C4-2B (cell line): ENCODE data around the gene SHROOM3.

Experiments
- H3K27ac ChIP-seq: fragments of 450-650 bp; 2 replicates; pipeline ENCODE4 v1.5.1; 2017
- CTCF ChIP-seq: fragments of 450-650 bp; conservative IDR thresholded peaks from 2 replicates; pipeline ENCODE4 v1.5.1; 2017; ENCODE audit warnings: mild to moderate bottlenecking
- ZFX ChIP-seq: fragments of 450-650 bp; IDR thresholded peaks from 2 replicates; pipeline ENCODE4 v1.6.1; 2017

SHROOM3 gene

GRCh38 chr4:76680952-76681351 lies 245.9 kb downstream of the SHROOM3 start:
- TF ChIP-seq ZFX (no peak), CTCF (no peak; the same call in 1 of the 2 replicates)

GRCh38 chr4:76681996-76682395 lies 247.0 kb downstream of the SHROOM3 start:
- TF ChIP-seq CTCF (no peak), ZFX (no peak)
- H3K27ac ChIP-seq: no peak overlapping the region

More at GRCh38 chr4:76680952-76681351, 245.9 kb downstream of the SHROOM3 start:
- H3K27ac ChIP-seq: no peak overlapping the region

- TF ChIP-seq ZFX (no peak), CTCF (no peak)
Observed at GRCh38 chr4:76683144-76683543, 248.1 kb downstream of the SHROOM3 start.

GRCh38 chr4:76687746-76688448 lies 252.9 kb downstream of the SHROOM3 start:
- TF ChIP-seq ZFX (no peak), CTCF (no peak)
- H3K27ac ChIP-seq: no peak overlapping the region

More at GRCh38 chr4:76683144-76683543, 248.1 kb downstream of the SHROOM3 start:
- no peak overlapping the region for H3K27ac ChIP-seq

- no peak for TF ChIP-seq CTCF
- TF ChIP-seq ZFX: no peak
- peak overlapping the region; percentile 86 for H3K27ac ChIP-seq
Observed at GRCh38 chr4:76688619-76689144, 253.7 kb downstream of the SHROOM3 start.

GRCh38 chr4:76689145-76689817 lies 254.3 kb downstream of the SHROOM3 start:
- peak overlapping the region; percentile 86 for H3K27ac ChIP-seq
- peak; percentile 84 for TF ChIP-seq ZFX
- peak; percentile 16; the same call in 1 of the 2 replicates for TF ChIP-seq CTCF
